Forelimb muscle (tissue), 1 donor: ENCODE data around the gene GALK2. TPM values are rescaled to one million over a fixed set of nuclear protein-coding genes. Genes with fewer than 3 reads are reported as not detected.
"Not testable (repeated sequence)": the region's sequence is repeated elsewhere in the genome, so short reads cannot be mapped to it uniquely, and the experiment has no call there.

Source experiments
- DNase-seq: peaks from one replicate; pipeline ENCODE4 v3.0.0-alpha.2; 2013; ENCODE audit warnings: low read depth
- polyA plus RNA-seq: library from polyadenylated mRNA; unstranded; fragments of 120-200 nt; gene quantifications from one replicate; pipeline ENCODE4 v1.2.1, GENCODE V29; 2013; ENCODE audit not compliant: insufficient read length

The GALK2 gene
- polyA plus RNA-seq, 1 donor, result 14.8 TPM

- no peak for DNase-seq
Measured at GRCh38 chr15:49339656-49340055, 169.6 kb downstream of the GALK2 start.

DNA sequence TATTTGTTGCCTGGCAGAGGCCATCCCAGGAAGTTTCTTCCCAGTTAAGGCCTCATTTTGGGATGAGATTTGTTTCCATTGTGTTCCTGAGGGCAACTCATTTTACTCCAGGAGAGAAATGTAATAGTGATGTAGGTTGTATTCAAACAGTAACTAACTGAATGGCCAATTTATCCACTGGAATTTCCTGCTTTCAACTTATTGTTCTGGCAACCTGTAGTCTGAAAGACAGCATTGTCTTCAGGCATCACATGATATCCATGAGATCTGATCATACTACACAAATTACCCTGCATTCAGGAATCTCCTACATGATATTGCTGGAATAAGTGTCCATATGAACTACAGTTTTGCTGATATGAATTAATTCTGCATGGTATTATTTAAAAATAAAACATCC, 173.5 kb downstream of the GALK2 start:
- no peak for DNase-seq

GRCh38 chr15:49354439-49354838, 184.4 kb downstream of the GALK2 start:
- DNase-seq, result not testable (repeated sequence)

- DNase-seq, result no peak
Measured at GRCh38 chr15:49361370-49361769, 191.3 kb downstream of the GALK2 start.

DNA sequence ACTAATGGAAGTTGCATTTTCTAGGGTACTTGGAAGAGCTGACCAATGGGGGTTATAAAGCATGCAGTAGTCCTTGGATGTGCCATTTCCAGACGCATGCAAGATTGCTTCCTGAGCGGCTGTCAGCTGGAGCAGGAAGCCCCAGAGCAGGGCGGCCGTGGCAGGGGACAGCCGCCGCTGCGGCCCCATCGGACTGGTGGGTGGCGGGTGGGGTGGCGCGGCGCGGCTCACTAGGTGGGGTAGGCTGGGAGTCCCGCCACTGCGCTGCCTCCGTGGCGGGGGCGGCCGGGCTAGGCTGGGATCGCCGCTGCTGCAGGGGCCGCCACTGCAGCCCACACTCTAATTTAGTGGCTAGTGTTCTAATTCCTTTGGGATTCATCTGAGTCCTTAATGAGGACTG, 196.4 kb downstream of the GALK2 start:
- no peak for DNase-seq

DNA sequence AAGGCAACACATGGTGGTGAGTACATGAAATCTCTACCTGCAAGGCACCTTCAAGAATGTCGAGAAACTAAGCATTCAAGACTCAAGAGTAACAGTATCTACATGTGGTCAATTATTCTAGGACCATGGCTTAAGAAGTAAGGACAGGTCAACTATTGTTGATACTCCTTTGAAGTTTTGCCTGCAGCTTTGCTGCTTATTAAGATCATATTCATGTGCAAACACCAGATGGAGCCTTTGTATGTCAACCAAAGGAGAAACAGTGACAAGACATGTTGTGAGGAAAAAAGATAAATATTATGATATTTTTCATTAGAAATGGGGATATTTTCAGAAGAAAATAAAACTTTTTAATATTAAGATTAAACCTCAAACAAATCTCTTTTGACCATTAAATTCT, 200.7 kb downstream of the GALK2 start:
- no peak for DNase-seq

- no peak for DNase-seq
Measured at GRCh38 chr15:49372366-49372765, 202.3 kb downstream of the GALK2 start.

DNA sequence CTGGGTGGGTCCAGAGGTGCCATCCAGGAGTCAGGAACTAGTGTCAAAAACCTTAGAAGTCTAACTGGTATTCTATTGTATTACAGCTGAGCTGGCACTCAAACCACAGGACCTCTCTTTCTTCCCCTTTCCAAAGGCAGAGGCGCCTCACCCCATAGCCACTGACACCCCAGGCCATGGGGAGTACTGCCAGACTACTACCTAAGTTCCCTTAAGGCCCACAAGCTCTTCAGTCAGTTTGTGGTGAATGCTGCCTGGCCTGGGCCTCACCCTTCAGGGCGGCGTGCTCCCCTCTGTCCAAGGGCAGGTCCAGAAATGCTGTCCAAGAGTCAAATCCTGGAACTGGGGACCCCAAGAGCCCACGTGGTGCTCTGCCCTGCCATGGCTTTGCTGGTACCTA, 209.9 kb downstream of the GALK2 start:
- no peak for DNase-seq

GRCh38 chr15:49380912-49381311, 210.9 kb downstream of the GALK2 start:
- DNase-seq, result no peak

Other genes starting within 250 kb of the GALK2 start
- 2.3 TPM for gene SHC4, start 206.3 kb upstream of the GALK2 start, polyA plus RNA-seq
- gene SECISBP2L, start 123.8 kb upstream of the GALK2 start, polyA plus RNA-seq, result 28.7 TPM
- gene COPS2, start 14.6 kb upstream of the GALK2 start, polyA plus RNA-seq, result 102 TPM